ENCODE results near the gene TKT. TPM values are rescaled to one million over a fixed set of nuclear protein-coding genes. Genes with fewer than 3 reads are reported as not detected.

TKT gene
- total and polyA plus RNA-seq, 2 of the 13 experiments (the other 11 are each of a cell fraction or from before 2014, with no cell fraction given), result 150 to 238 TPM

DNA sequence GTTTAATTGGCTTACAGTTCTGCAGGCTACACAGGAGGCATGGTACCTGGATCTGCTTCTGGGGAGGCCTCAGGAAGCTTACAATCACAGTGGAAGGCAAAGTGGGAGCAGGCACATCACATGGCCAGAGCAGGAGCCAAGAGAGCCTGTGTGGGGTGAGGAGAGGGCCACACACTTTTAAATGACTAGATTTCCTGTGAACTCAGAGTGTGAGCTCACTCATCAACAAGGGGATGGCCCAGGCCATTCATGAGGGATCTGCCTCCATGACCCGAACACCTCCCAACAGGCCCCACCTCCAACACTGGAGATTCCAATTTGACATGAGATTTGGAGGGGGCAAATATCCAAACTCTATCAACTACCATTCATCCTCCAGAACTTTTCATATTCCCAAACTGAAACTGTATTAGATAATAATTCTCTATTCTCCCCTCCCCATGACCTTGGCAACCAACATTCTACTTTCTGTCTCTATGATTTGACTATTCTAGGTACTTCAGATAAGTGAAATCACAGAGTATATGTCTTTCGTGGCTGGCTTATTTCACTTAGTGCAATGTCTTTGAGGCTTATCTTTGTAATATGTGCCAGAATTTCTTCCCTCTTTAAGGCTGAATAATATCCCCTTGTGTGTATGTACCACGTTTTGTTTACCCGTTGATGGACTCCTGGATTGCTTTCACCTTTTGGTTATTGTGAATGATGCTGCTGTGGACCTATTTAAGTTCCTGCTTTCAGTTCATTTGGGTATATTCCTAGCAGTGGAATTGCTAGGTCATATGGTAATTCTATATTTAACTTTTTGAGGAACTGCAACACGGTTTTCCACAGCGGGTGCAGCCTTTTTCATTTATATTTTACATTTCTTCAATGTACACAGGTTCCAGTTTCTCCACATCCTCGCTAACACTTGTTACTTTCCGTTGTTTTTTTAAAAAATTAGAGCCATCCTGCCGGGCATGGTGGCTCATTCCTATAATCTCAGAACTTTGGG, 43.8 kb downstream of the TKT start (continued):
- TF ChIP-seq ZBTB40 (IDR thresholded peaks at IDR 0.05) (no peak), ZBTB40 (CRISPR knock-in tag; IDR thresholded peaks at IDR 0.05) (no peak), SCMH1 (CRISPR knock-in tag; IDR thresholded peaks at IDR 0.05; ENCODE audit: borderline replicate concordance) (no peak), ZNF256 (CRISPR knock-in tag; conservative IDR thresholded peaks at IDR 0.05) (no peak), SMC3 (IDR thresholded peaks at IDR 0.05; ENCODE audit: low read length) (no peak), DMAP1 (CRISPR knock-in tag; IDR thresholded peaks at IDR 0.05) (no peak), NFIC (IDR thresholded peaks at IDR 0.05; ENCODE audit: low read length) (no peak), SOX13 (IDR thresholded peaks at IDR 0.05) (no peak), SOX13 (CRISPR knock-in tag; conservative IDR thresholded peaks at IDR 0.05 in 1 of 2, IDR thresholded peaks at IDR 0.05 in 1 of 2) (no peak), PCBP2 (optimal IDR thresholded peaks at IDR 0.05; ENCODE audit: low read depth, low read length, poor library complexity, severe bottlenecking) (no peak), ATF7-NPFF (CRISPR knock-in tag; IDR thresholded peaks at IDR 0.05; ENCODE audit: low read depth) (no peak)
- TF ChIP-seq, protein P1, sequence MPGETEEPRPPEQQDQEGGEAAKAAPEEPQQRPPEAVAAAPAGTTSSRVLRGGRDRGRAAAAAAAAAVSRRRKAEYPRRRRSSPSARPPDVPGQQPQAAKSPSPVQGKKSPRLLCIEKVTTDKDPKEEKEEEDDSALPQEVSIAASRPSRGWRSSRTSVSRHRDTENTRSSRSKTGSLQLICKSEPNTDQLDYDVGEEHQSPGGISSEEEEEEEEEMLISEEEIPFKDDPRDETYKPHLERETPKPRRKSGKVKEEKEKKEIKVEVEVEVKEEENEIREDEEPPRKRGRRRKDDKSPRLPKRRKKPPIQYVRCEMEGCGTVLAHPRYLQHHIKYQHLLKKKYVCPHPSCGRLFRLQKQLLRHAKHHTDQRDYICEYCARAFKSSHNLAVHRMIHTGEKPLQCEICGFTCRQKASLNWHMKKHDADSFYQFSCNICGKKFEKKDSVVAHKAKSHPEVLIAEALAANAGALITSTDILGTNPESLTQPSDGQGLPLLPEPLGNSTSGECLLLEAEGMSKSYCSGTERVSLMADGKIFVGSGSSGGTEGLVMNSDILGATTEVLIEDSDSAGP (CRISPR knock-in tag; IDR thresholded peaks at IDR 0.05; ENCODE audit: borderline replicate concordance), result no peak
- TF ChIP-seq, protein P2, sequence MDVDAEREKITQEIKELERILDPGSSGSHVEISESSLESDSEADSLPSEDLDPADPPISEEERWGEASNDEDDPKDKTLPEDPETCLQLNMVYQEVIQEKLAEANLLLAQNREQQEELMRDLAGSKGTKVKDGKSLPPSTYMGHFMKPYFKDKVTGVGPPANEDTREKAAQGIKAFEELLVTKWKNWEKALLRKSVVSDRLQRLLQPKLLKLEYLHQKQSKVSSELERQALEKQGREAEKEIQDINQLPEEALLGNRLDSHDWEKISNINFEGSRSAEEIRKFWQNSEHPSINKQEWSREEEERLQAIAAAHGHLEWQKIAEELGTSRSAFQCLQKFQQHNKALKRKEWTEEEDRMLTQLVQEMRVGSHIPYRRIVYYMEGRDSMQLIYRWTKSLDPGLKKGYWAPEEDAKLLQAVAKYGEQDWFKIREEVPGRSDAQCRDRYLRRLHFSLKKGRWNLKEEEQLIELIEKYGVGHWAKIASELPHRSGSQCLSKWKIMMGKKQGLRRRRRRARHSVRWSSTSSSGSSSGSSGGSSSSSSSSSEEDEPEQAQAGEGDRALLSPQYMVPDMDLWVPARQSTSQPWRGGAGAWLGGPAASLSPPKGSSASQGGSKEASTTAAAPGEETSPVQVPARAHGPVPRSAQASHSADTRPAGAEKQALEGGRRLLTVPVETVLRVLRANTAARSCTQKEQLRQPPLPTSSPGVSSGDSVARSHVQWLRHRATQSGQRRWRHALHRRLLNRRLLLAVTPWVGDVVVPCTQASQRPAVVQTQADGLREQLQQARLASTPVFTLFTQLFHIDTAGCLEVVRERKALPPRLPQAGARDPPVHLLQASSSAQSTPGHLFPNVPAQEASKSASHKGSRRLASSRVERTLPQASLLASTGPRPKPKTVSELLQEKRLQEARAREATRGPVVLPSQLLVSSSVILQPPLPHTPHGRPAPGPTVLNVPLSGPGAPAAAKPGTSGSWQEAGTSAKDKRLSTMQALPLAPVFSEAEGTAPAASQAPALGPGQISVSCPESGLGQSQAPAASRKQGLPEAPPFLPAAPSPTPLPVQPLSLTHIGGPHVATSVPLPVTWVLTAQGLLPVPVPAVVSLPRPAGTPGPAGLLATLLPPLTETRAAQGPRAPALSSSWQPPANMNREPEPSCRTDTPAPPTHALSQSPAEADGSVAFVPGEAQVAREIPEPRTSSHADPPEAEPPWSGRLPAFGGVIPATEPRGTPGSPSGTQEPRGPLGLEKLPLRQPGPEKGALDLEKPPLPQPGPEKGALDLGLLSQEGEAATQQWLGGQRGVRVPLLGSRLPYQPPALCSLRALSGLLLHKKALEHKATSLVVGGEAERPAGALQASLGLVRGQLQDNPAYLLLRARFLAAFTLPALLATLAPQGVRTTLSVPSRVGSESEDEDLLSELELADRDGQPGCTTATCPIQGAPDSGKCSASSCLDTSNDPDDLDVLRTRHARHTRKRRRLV (CRISPR knock-in tag; IDR thresholded peaks at IDR 0.05), result no peak
